Motor neuron (in vitro differentiated cells): ENCODE data around the gene RPTOR. TPM values are rescaled to one million over a fixed set of nuclear protein-coding genes. Genes with fewer than 3 reads are reported as not detected.
A peak's percentile ranks its signal among the peaks of the same experiment; 100 is the strongest.

Experiments
- ATAC-seq, 8 experiments: fragments of 200-7000 bp; cut with Tn5 transposase; replicated peaks in 6 of 8; 2 replicates each; pipeline ENCODE4 v1.8.0; 2021; ENCODE audit warnings: mild to moderate bottlenecking in 8 of 8, moderate library complexity in 8 of 8
- H3K27ac ChIP-seq, 2 donors: fragments of 250-450 bp; sonication (Bioruptor Pico); 2 replicates each; pipeline ENCODE4 v1.9.0; 2021; ENCODE audit warnings: antibody characterized with exemption in 2 of 2, mild to moderate bottlenecking in 2 of 2, moderate library complexity in 1 of 2
- H3K4me1 ChIP-seq, 2 donors: fragments of 250-450 bp; sonication (Bioruptor Pico); replicated peaks in 1 of 2; 2 replicates each; pipeline ENCODE4 v1.6.1; 2021; ENCODE audit warnings: antibody characterized with exemption in 2 of 2, mild to moderate bottlenecking in 2 of 2, moderate library complexity in 1 of 2
- H3K4me3 ChIP-seq, 5 donors: fragments of 250-450 bp; sonication (Bioruptor Pico); 2 replicates each; pipeline ENCODE4 v1.9.0; 2021; ENCODE audit warnings: antibody characterized with exemption in 5 of 5, mild to moderate bottlenecking in 5 of 5, moderate library complexity in 4 of 5
- WGBS, 10 experiments: fragments of 450-650 bp; shearing (Covaris generic); methylation state at CpG; one replicate each; pipeline ENCODE4 v1.0.0; 2022; 5-methylcytosine and 5-hydroxymethylcytosine counted together
- in situ Hi-C, 9 experiments: fragments of 400-800 bp; cut with MboI; loops; one replicate each; pipeline ENCODE4 v1.15.0; 2021; ENCODE audit warnings: low sequenced_read_pairs in 9 of 9, low pct_unique_long_range_greater_than_20kb in 2 of 9; ENCODE audit not compliant: unreplicated experiment in 9 of 9
- total RNA-seq, 8 experiments: library from RNA; unstranded; fragments of 300-600 nt; gene quantifications; 2 replicates each; pipeline versions ENCODE4 v1.2.3 to v1.2.4, GENCODE V29; 2022

RPTOR gene
- total RNA-seq, 8 experiments from 2014 or later, result 15.6 to 53.3 (median 19.2) TPM

- no peaks in the 10 kb centered on the region for H3K4me1 ChIP-seq
- H3K4me3 ChIP-seq, result no peak overlapping the region
- 10 to 100% (median 90%) methylated on average over 1 to 10 of the region's 33 CpGs for WGBS, 10 experiments
- no peak for ATAC-seq
- in situ Hi-C loops, result no loop called here
- H3K27ac ChIP-seq, result no peak overlapping the region
Measured at GRCh38 chr17:80919331-80920311, 375.0 kb downstream of the RPTOR start.

DNA sequence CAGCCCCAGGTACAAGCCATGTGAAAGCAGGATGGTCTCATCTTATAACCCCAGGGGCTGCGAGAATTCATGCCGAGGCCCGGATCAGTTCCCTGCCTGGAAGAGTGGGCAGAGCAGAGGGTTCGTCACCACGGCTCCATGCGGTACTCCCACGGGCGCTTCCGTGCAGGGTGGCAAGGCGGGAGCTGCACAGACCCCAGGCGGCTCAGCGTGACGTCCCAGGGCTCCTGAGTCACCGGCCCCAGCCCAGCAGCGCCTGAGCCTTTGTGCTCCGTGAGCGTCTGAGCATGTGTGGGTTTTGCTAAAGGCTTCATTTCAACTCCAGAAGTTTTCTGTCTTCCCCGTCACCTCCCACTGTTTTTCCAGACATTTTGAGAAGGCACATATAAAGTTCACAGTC, 375.8 kb downstream of the RPTOR start:
- Histone ChIP-seq H3K4me3 (no peak overlapping the region), H3K4me1 (no peaks in the 10 kb centered on the region), H3K27ac (no peak overlapping the region)
- peak in 1 of 8 experiments; percentile 81 for ATAC-seq
- in situ Hi-C loops, result no loop called here
- WGBS, 10 experiments, result 60 to 100% (median 93%) methylated on average over 1 to 6 of the region's 18 CpGs; no CpG with 5 or more reads in 5 of the 10 experiments

DNA sequence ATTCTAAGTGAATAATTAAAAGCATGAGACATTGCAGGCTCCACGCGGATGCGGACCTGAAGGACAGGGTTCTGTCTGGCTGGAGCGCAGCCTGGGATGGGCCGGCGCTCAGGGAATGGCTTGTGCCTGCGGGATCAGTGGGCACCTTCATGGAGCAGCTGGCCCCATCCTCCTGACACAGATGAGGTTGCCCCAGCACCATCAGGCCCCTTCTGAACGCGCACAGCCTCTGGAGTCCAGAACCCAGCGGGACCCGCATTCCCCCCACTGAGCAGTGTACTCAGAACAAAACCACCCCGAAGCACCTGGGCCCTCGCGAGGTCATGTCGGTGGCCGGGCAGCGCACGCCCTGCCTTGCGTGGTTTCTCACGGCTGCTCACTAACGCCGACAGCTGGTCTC, 376.5 kb downstream of the RPTOR start:
- Histone ChIP-seq H3K4me1 (peaks cover 0 to 1% of the 10 kb centered on the region in 2 donors), H3K27ac (no peak overlapping the region), H3K4me3 (no peak overlapping the region)
- in situ Hi-C loops, result no loop called here
- 80 to 100% (median 95%) methylated on average over 1 to 13 of the region's 22 CpGs; no CpG with 5 or more reads in 2 of the 10 experiments for WGBS, 10 experiments
- no peak for ATAC-seq

GRCh38 chr17:80921741-80922579, 377.3 kb downstream of the RPTOR start:
- WGBS, 10 experiments, result 60 to 100% (median 95%) methylated on average over 1 to 10 of the region's 28 CpGs; no CpG with 5 or more reads in 3 of the 10 experiments
- H3K4me1 ChIP-seq, result peaks cover 0 to 10% of the 10 kb centered on the region in 2 donors
- in situ Hi-C loops, result no loop called here
- H3K27ac ChIP-seq, result no peak overlapping the region
- H3K4me3 ChIP-seq, result no peak overlapping the region
- ATAC-seq, result no peak

GRCh38 chr17:80922580-80923160, 378.0 kb downstream of the RPTOR start:
- peaks cover 4 to 15% of the 10 kb centered on the region in 2 donors for H3K4me1 ChIP-seq
- ATAC-seq, result no peak
- in situ Hi-C loops, result no loop called here
- no peak overlapping the region for H3K27ac ChIP-seq
- no peak overlapping the region for H3K4me3 ChIP-seq
- WGBS, 10 experiments, result 83 to 85% methylated on average over 6 to 9 of the region's 33 CpGs; no CpG with 5 or more reads in 8 of the 10 experiments

- Histone ChIP-seq H3K27ac (no peak overlapping the region), H3K4me1 (peaks cover 7 to 20% of the 10 kb centered on the region in 2 donors), H3K4me3 (no peak overlapping the region)
- WGBS, 10 experiments, result 93 to 96% methylated on average over 5 to 12 of the region's 35 CpGs; no CpG with 5 or more reads in 8 of the 10 experiments
- no peak for ATAC-seq
- in situ Hi-C loops, result no loop called here
Measured at GRCh38 chr17:80923211-80924110, 378.8 kb downstream of the RPTOR start.

DNA sequence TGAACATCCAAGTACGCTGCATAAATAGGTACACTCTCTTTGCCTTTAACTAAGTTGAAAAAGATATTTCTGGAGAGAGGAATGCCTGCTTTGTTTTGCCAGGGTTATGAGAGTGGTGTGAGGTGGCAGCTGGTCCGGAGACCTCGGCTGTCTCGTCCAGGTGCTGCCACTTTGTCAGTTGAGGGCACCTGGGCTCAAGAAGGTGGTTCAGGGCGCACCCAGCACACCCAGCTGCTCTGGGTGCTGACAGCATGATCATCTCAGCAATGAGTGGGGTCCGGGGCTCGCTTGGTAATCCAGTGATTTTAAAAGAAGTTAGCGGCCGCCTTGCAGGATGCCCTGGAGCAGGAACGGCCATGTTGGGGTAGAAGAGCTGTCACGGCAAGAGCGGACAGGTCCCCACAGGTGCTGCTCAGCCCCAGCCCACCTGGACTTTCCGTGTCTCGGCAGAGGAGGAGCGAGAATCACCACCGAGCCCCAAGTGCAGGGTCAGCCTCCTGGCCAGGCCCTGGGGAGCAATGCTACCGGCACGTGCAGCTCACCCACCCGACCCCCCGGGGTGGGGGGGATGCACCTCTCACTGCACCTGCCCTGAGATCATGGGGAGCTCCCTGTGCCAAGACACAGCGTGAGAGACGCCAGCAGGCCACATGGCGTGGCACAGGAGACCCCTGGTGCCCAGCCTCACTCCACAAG, 379.6 kb downstream of the RPTOR start:
- no peak for ATAC-seq
- in situ Hi-C loops, result no loop called here
- WGBS, 10 experiments, result 91 to 100% (median 96%) methylated on average over 1 to 9 of the region's 23 CpGs; no CpG with 5 or more reads in 2 of the 10 experiments
- H3K4me1 ChIP-seq, result peaks cover 7 to 20% of the 10 kb centered on the region in 2 donors
- no peak overlapping the region for H3K4me3 ChIP-seq
- H3K27ac ChIP-seq, result no peak overlapping the region

DNA sequence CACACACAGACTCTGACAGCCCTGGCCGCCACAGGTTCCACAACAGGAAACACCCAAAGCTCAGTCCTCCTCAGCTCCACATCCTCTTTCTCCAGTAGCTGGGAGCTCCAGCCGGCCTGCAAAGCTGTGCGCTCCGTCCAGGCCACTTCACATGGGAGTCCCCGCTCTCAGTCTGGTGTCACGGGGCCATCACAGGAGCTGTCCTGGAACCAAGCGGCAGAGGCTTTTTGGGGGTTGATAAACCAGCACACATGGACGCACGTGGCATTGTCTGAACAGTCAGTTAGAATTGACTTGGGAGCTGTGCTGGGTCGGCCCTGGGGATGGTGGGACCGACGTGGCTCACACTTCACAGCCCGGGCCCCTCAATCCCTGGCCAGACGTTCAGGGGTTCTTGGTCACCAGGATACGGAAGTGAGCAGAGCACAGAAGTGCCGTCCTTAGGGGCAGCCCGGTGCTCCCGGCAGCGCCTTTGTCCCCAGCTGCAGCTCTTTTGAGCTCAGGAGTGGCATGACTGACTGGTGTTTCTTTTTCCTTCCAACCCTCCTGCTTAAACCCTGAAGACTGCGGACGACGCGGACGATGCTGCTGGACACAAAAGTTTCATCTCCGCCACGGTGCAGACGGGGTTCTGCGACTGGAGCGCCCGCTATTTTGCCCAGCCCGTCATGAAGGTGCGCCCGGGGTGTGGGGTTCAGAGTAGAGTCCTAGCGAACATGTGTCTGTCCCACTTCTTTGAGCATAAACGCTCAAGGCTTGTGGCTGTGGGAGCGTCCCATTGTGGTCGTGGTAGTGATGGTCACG, 380.4 kb downstream of the RPTOR start:
- in situ Hi-C loops, result no loop called here
- Histone ChIP-seq H3K27ac (no peak overlapping the region), H3K4me1 (peaks cover 7 to 20% of the 10 kb centered on the region in 2 donors), H3K4me3 (no peak overlapping the region)
- WGBS, 10 experiments, result 71 to 100% (median 97%) methylated on average over 4 to 18 of the region's 38 CpGs; no CpG with 5 or more reads in 4 of the 10 experiments
- ATAC-seq, result no peak

DNA sequence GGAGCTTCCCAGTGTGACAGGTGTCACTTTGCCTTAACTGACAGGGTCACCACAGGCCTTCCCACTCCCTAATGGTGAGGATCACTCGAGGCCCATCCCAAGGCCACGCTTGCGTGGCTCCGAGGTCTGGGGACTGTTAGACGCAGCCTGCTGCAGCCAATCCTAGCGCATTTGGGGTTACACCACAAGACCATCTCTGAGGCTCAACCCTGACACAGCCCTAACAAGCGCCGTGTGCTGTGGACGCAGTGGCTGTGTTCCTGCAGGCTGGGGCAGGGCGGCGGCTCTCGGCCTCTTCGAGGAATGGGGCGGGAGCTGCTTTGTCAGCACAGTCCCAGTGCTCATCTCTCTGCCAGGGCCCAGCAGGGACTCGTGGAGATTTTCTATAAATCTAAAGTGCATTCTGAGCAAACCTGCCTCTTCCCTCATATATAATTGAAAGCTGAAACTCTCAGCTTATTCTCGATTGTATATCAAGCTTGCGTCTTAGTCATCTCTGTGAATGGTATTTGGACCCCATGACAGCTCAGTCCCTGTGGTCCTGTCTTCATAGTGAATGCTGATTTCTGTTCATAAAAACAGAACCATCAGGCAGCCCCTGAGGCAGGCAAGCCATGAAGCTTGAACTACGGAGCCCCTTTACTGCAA, 381.2 kb downstream of the RPTOR start:
- Histone ChIP-seq H3K27ac (no peak overlapping the region), H3K4me3 (no peak overlapping the region), H3K4me1 (peaks cover 7 to 20% of the 10 kb centered on the region in 2 donors)
- ATAC-seq, result peak in 3 of 8 experiments; percentile 27 to 71 (median 48)
- in situ Hi-C loops, result no loop called here
- WGBS, 10 experiments, result 40 to 100% (median 77%) methylated on average over 2 to 10 of the region's 18 CpGs; no CpG with 5 or more reads in 4 of the 10 experiments

DNA sequence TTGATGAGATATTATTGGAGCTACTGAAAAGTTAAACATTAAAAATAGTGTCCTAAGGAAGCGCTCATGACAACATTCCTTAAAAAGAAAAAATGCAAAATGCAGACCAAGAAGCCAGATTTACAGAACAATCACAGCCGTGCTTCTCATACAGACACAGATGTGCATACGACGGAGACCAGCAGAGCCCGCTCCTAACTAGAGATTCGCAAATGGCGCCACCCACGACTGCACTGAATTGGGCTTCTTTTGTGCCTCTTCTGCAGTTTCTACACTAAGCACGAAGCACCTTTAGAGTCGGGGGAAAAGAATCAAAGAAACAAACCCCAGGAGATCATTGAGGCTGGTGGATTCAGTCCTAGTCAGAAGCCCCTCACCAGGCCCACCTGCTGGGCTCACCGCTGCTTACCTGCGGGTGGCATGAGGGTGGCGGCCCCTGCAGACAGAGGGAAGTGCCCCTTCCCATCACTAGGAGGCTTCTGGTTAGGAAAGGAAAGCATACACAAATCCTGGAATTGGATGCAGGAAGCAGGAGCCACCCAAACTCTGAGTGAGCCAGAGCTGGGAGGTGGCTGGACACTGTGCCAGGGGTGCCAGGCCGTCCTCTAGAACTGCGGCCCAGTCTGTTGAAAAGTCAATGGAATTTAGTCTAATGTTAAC, 382.1 kb downstream of the RPTOR start:
- H3K4me1 ChIP-seq, result peaks cover 11 to 22% of the 10 kb centered on the region in 2 donors
- WGBS, 10 experiments, result 52 to 100% (median 75%) methylated on average over 1 to 12 of the region's 15 CpGs
- ATAC-seq, result peak in 2 of 8 experiments; percentile 41 to 44
- no peak overlapping the region for H3K27ac ChIP-seq
- in situ Hi-C loops, result no loop called here
- no peak overlapping the region for H3K4me3 ChIP-seq
